Dermis blood vessel endothelial cell (primary cell): Measurements from ENCODE around the gene RNLS. TPM values are rescaled to one million over a fixed set of nuclear protein-coding genes. Genes with fewer than 3 reads are reported as not detected.
"Not testable (repeated sequence)": the region's sequence is repeated elsewhere in the genome, so short reads cannot be mapped to it uniquely, and the experiment has no call there.

Source experiments
- DNase-seq: peaks from one replicate; pipeline ENCODE4 v3.0.0; 2010
- total RNA-seq: library from RNA; depleted of rRNA; stranded (reverse); fragments of >200 nt; gene quantifications from 2 replicates; pipeline ENCODE4 v1.2.3, GENCODE V29; 2014

Gene RNLS
- total RNA-seq, 1 donor from 2014 or later: 0.51 TPM

- no peak for DNase-seq
Measured at GRCh38 chr10:88521791-88522190, 61.3 kb downstream of the RNLS start.

- DNase-seq: no peak
Measured at GRCh38 chr10:88515235-88515634, 67.9 kb downstream of the RNLS start.

DNA sequence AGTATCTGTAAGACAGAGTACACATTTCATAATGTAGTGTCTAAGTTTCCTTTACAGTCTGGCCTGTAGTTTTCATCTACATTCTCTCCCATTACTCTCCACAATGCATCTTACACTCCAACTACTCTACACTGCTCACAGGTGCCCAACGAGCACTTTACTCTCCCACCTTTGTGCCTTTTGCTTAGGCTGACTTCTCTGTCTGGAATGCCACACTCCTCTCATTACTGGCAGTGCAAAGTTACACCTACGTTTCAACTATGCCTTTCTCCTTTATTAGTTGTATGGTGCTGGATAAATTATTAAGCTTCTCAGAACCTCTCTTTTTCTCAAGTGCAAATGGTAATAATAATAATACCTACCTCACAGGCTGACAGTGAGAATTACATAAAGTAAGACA is 70.5 kb downstream of the RNLS start:
- no peak for DNase-seq

DNA sequence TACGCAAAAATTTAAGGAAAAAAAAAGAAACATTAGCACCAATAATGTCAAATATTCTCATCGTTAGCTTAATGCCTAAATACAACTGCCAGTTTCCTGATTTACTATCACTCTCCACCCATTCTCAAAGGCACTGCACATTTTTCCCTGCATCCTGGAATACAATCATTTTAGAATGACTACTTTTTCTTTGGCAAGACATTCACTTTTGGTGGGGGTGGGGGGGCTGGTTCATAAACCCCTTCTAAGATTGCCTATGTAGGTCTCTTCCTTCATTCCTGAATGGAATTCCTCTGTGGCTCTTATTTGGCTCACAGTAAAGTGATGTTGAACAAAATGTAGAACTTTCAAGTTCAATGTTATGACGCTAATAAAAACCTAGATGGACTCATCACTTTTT is 74.3 kb downstream of the RNLS start:
- no peak for DNase-seq

GRCh38 chr10:88507826-88508453 is 75.2 kb downstream of the RNLS start:
- DNase-seq: no peak

DNA sequence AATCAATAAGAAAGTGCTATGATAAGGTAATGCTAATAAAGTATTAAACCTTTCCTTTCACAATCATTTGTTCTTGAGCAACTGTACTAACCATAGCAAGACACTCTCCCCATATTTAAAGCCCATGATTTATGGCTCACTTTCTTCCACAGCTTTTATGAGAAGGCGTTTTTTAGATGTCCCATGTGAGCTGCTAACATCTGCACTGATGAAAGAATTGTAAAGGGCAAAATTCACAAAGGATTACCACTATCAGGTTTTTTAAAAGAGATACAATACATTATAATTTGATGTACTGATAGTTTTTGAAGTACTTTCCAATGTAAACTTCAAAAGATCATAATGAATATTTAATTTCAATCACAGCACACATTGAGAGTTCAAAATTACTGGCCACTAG is 75.7 kb downstream of the RNLS start:
- no peak for DNase-seq

GRCh38 chr10:88505680-88506215 is 77.4 kb downstream of the RNLS start:
- DNase-seq: no peak

- DNase-seq: no peak
Measured at GRCh38 chr10:88505265-88505664, 77.9 kb downstream of the RNLS start.

DNA sequence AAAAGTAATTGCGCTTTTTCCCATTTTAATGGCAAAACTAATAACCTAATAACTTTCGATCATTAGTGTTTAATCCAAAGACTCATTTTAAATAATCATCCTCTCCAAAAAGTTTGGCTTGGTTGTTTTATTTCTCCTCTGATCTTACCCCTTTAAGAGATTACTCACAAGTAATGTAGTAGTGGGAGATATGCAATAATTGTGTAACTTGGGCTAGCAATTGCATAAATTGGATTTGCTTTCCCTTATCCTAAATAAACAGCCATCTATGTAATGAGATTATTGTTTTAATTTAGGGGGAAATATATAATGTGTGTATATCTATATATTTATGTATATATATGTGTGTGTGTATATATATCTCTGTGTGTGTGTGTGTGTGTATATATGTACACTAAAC is 82.5 kb downstream of the RNLS start:
- no peak for DNase-seq

DNA sequence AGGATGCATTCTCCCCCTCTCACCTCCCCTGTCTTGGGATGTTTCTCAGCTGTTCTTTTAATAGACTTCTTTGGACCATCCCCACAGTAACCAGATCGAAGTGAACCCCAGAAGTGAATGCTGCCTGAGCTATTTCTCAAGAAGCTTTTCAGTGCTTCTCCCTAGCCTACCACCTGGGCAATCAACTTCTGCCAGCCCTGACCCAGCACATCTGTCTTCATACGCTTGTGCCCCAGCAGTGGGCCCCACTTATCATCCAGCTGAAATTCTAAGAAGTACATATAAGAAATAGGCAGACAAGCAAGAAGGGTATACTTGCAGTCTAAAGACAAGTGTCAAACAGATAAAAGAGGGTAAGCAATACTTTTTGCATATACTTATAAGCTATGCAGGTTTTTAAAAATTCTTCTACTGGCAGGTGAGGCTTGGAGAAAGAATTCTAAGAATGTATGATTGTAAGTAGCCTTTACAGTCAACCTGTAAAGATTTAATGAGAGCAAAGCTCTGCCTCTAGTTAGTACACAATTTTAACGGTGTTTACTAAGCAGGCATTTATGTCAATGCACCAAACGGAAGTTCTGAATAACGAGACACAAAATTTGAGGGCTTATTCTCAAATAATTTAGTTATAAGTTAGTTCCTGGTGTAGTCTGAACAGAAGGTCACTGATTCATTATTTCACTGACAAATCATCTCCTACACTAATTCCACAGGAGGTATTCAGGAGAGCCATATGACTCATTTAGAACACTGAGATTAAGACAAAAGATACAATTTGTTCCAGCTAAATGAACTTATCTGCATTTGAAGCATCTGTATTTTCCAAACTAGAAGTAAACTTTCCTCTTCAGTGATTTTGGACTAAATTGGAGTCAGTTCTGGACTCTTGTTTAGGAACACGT is 83.3 kb downstream of the RNLS start:
- DNase-seq: no peak

DNA sequence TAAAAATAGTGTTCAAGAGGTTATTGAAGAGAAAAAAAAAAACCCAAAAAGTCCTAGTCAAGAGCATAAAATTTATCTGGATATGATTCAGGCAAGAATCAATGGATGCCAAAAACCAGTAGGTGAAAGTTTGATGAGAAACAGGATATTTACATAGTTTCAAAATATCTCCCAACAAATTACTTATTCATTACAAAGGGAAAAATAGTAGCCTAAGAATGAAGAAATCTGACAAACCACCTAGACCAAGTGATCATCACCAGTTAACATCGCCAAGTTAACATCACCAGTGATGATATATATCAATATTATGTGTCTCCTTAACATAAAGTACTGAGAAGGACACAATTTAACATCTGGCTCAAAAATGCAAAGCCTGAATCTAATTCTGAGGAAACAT is 85.2 kb downstream of the RNLS start:
- no peak for DNase-seq

GRCh38 chr10:88494537-88494936 is 88.6 kb downstream of the RNLS start:
- no peak for DNase-seq

DNA sequence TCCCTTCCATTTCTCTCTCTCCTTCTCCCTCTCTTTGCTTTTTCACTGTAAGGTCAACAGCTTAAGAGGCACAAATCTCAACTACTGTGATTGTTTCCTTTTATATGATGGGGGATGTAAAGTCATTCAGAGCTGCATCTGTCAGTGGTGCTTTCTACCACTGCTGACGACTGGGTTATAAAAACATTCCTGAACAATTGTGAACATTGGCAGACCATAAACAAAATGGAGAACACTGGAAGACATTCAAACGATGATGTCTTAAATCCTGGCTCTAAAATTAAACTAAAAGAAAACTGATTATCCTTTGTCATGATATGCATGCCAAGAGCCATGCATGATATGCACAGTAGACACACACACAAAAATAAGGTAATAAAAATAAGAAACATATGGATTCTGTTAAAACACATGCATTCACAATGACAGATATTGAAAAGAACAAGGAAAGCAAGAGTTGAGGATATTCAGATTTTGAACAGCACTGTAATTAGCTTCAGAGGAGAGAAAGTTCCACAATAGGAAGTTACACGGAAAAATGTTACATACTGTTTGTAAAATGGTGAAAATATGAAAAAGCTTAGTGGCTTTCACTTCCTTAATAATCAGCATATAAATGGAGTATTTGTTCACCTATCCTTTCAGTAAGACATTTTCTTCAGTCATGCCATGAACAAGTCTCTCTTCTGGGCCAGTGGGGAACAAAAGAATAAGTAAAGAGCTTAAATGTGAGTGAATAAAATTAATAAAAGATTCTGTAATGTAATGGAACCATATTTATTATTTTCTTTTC is 89.2 kb downstream of the RNLS start:
- DNase-seq: no peak

DNA sequence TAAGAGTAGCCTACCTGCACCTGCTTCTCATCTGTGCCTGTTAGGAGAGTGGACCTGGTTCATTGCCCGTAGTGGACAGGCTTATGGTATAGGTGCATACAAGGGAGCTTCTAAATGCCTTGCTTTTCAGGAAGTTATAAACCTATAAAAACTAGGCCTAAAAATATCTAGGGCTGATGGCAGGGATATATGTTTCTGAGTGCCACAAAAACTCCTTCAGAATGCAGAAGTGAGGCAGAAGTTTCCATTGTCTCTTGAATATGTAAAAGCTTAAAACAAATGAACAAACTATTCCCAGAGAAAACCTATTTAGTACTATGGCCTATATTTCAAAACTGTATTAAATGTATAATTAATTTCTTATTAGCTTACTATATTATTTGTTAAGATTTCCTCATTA is 91.8 kb downstream of the RNLS start:
- DNase-seq: no peak

DNA sequence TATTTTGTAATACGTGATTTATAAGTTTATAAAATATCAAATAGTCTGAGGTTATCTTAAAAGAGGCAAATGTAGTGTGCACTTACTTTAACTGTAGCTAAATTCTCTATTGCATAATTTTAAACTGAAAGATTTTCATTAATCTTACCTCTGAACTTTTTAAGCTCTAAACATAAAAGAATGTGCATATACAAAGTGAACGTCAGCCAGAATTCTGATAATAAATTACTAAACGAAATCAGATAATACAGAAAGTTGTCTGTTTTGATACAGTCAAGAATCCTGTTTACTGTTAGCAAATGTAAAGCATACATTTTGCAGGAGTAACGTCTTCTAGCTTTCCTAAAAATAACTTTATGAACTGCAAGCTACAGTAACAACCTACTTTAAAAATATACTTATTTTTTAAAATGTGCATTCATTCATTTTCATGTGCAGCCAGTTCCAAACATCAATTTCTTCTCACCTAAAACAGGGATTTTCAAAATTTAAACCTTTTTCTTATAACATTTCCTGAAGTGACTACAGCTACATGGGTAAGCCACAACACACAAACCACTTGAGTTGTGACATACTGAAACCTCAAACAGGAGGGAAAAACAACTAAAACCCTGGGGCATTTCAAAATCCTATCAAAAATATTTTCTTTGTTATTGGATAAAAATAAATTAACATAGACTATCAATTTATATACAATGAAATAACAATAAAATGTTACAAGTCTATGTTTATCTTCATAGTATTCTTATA is 92.7 kb downstream of the RNLS start:
- no peak for DNase-seq

DNA sequence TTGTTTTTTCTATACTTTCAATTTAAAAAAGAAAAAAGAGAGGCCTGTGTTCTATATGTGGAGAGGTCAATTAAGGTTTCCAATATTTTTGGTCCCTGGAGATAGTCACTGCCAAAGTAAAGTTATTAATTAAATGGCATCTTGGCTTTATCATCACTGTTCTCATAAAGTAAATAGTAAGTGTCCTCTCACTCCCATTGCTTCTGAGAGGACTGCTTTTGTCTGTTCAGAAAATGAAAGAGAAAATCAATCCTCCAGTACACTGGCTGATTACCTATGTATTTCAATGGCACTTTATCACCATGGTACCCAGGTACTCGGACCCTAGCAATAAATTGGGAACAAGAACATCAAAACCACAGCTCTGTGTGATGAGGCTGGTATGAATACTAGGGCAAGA is 94.0 kb downstream of the RNLS start:
- no peak for DNase-seq

- not testable (repeated sequence) for DNase-seq
Measured at GRCh38 chr10:88486816-88487215, 96.3 kb downstream of the RNLS start.

DNA sequence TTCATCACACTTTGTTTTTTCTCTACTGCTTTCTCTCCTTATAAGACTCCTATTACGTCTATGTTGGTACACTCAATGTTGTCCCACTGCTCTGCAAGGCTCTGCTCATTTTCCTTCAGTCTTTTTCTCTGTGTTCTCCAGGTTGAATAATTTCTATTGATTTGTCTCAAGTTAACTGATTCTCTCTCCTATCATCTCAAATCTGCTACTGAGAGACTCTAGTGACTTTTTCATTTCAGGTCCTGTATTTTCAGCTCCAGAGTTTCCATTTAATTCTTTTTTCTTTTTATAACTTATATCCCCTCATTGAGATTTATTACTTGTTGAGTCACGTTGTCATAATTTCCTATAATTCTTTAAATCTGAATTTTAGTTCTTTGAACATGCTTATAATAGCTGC is 100.9 kb downstream of the RNLS start:
- DNase-seq: no peak

- DNase-seq: no peak
Measured at GRCh38 chr10:88478256-88478655, 104.9 kb downstream of the RNLS start.

DNA sequence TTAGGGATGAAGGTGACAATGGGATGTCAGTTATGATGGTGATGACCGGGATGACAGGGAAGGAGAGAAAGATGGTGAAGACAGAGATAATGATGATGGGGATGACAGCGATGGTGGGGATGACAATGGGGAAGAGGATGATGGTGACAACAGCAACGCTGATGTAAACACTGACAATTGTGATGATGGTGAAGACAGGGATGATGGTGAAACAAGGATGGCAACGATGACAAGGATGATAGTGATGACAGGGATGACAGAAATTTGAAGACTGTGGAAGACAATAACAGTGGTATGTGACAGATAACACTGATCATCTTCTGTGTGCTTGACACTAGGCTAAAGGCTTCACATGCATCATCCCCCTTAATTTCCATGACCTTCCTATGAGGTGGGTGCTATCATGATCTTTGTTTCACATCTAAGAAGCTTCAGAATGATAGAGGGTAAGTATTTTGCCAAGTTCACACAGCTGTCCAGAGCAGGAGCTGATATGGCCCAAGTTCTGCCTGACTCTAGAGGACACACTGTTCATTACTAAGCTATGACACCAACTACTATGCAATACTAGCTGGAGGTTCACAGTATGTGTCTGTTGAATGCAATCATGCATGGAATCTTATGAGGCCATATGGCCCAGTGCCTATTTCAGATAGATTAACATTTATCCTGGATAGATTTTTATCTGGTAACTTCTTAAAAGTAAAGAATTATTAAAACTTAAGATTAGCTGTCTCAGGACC is 105.6 kb downstream of the RNLS start:
- DNase-seq: no peak
